ENCODE measurements around the gene NTRK3. TPM values are rescaled to one million over a fixed set of nuclear protein-coding genes. Genes with fewer than 3 reads are reported as not detected.
A peak's percentile ranks its signal among the peaks of the same experiment; 100 is the strongest.

The NTRK3 gene
- total RNA-seq, 1 donor from 2014 or later: 3.5 TPM

DNA sequence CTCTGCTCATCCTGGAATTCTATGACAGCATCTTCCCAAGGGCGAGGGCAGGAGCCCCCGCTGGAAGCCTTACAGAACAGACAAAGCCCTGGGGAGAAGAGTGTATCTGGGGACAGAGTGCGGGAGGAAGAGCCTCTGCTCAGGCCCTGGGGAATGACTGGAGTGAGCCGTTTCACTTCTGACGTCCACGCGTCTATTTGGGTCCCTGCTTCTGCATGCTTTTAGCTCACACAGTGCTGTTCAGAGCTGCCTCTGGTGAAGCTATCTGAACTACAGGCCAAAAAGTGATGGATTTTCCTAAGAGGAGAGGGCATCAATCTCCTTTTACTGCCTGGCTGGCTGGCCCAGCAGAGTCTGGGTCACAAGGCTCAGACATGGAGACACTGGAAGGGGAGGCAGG, 311.8 kb downstream of the NTRK3 start:
- ATAC-seq (no peak), DNase-seq (no peak)
- intact Hi-C loops (cut with DNase I): no loop called here
- Histone ChIP-seq H3K27ac (peak overlapping the region; percentile 18), H3K9me3 (no peaks in the 10 kb centered on the region), H3K27me3 (ENCODE audit: low read depth) (peaks cover 4% of the 10 kb centered on the region), H3K36me3 (no peaks in the 10 kb centered on the region), H3K4me3 (no peak overlapping the region), H3K4me1 (no peaks in the 10 kb centered on the region)
- no peak for TF ChIP-seq CTCF (IDR thresholded peaks at IDR 0.05)

GRCh38 chr15:87944050-87944449, 312.5 kb downstream of the NTRK3 start:
- no peak for TF ChIP-seq CTCF (IDR thresholded peaks at IDR 0.05)
- intact Hi-C loops (cut with DNase I): no loop called here
- Histone ChIP-seq H3K36me3 (no peaks in the 10 kb centered on the region), H3K27ac (no peak overlapping the region), H3K27me3 (ENCODE audit: low read depth) (peaks cover 4% of the 10 kb centered on the region), H3K9me3 (no peaks in the 10 kb centered on the region), H3K4me3 (no peak overlapping the region), H3K4me1 (no peaks in the 10 kb centered on the region)
- ATAC-seq (no peak), DNase-seq (no peak)

DNA sequence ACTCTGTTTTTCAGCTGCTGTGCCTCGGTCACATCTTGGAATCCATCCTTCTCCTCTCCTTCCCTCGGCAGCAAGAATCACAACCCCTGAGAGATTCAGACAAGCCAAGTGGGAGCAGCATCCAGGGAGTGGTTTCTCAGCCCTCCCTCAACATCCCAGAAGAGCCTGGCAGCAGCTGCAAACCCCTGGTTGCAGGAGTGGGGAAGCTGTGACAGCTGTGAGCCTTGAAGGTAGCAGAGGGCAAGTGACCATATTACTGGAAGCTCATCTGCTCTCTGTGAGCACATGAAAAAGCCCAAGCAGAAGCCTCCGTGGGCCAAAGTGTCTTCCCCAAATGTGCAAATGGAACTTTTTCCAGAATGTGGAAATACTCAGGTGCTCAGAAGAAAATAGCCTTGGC, 312.9 kb downstream of the NTRK3 start:
- ATAC-seq: no peak
- no peaks in the 10 kb centered on the region for H3K4me1 ChIP-seq
- no peak overlapping the region for H3K27ac ChIP-seq
- DNase-seq: no peak
- no peak for TF ChIP-seq CTCF (IDR thresholded peaks at IDR 0.05)
- no peaks in the 10 kb centered on the region for H3K9me3 ChIP-seq
- H3K36me3 ChIP-seq: no peaks in the 10 kb centered on the region
- H3K4me3 ChIP-seq: no peak overlapping the region
- intact Hi-C loops (cut with DNase I): no loop called here
- H3K27me3 ChIP-seq (ENCODE audit: low read depth): peaks cover 4% of the 10 kb centered on the region

GRCh38 chr15:87942316-87942715, 314.2 kb downstream of the NTRK3 start:
- ATAC-seq (no peak), DNase-seq (no peak)
- H3K36me3 ChIP-seq: no peaks in the 10 kb centered on the region
- no peak overlapping the region for H3K4me3 ChIP-seq
- no peaks in the 10 kb centered on the region for H3K4me1 ChIP-seq
- no peak overlapping the region for H3K27ac ChIP-seq
- intact Hi-C loops (cut with DNase I): no loop called here
- H3K9me3 ChIP-seq: no peaks in the 10 kb centered on the region
- H3K27me3 ChIP-seq (ENCODE audit: low read depth): peaks cover 4% of the 10 kb centered on the region
- TF ChIP-seq CTCF (IDR thresholded peaks at IDR 0.05): no peak

GRCh38 chr15:87941606-87942005, 314.9 kb downstream of the NTRK3 start:
- Histone ChIP-seq H3K27ac (no peak overlapping the region), H3K4me3 (no peak overlapping the region), H3K27me3 (ENCODE audit: low read depth) (peaks cover 4% of the 10 kb centered on the region), H3K9me3 (no peaks in the 10 kb centered on the region), H3K36me3 (no peaks in the 10 kb centered on the region), H3K4me1 (no peaks in the 10 kb centered on the region)
- ATAC-seq: no peak
- intact Hi-C loops (cut with DNase I): no loop called here
- no peak for TF ChIP-seq CTCF (IDR thresholded peaks at IDR 0.05)
- DNase-seq: no peak

GRCh38 chr15:87940768-87941167, 315.8 kb downstream of the NTRK3 start:
- no peaks in the 10 kb centered on the region for H3K4me1 ChIP-seq
- no peaks in the 10 kb centered on the region for H3K9me3 ChIP-seq
- intact Hi-C loops (cut with DNase I): no loop called here
- DNase-seq (no peak), ATAC-seq (no peak)
- no peak for TF ChIP-seq CTCF (IDR thresholded peaks at IDR 0.05)
- no peaks in the 10 kb centered on the region for H3K36me3 ChIP-seq
- H3K4me3 ChIP-seq: no peak overlapping the region
- H3K27me3 ChIP-seq (ENCODE audit: low read depth): peaks cover 4% of the 10 kb centered on the region
- no peak overlapping the region for H3K27ac ChIP-seq

Data from lower lobe of right lung (tissue), 2 donors.